Measurements from ENCODE around the gene ASPDH. TPM values are rescaled to one million over a fixed set of nuclear protein-coding genes. Genes with fewer than 3 reads are reported as not detected.

The ASPDH gene
- polyA plus RNA-seq, 1 donor (not counting 4 experiments of a cell fraction or from before 2014, with no cell fraction given), result not detected

DNA sequence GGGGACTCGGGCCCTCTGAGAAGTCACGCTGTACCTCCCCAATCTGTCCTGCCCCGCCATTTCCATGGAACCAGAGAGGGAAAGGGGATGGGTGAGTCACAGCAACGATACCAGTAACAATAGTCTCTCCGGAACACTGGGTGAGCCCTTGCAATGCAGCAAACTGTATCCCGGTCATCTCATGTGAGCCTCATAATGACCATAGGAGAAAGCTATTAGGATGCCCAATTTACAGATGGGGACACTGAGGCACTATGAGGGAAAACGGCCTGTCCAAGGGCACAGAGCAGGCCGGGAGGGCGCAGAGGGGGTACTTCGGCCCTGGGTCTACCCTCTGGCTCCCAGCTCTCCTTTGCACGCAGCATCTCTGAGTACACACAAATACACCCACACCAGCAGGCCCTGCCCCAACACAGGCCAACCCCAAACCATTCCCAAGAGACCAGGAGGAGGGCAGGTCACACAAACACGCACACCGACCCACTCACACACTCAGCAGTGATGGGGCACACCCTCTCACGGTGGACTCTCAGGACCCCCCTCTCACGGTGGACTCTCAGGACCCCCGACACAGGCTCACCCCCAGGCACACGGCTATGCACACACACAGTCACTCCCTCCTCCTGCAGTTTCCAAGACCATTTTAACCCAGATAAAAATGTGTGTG is 36.3 kb upstream of the ASPDH start:
- DNase-seq (ENCODE audit: low read depth, low spot score) (no peak), FAIRE-seq (no peak)
- dilution Hi-C loops (cut with MboI; ENCODE audit: extremely low pct_ligation_motif_present, low sequenced_read_pairs), result no loop called here
- Histone ChIP-seq H3K4me1 (ENCODE audit: control insufficient read depth, extremely low read depth, insufficient read depth, low read length) (no peaks in the 10 kb centered on the region), H3K9me1 (ENCODE audit: control insufficient read depth, extremely low read depth, insufficient read depth, low read length) (no peaks in the 10 kb centered on the region), H3K27ac (ENCODE audit: control insufficient read depth, insufficient read depth, low read length) (no peak overlapping the region), H3K36me3 (ENCODE audit: control insufficient read depth in 2 of 2, extremely low read depth in 1 of 2, insufficient read depth in 2 of 2, low read length in 2 of 2) (no peaks in the 10 kb centered on the region), H3K27me3 (ENCODE audit: control insufficient read depth, extremely low read depth, insufficient read depth, low read length) (peaks cover 38% of the 10 kb centered on the region), H3K9ac (ENCODE audit: control insufficient read depth, extremely low read depth, insufficient read depth, low read length) (no peak overlapping the region), H3K79me2 (ENCODE audit: control insufficient read depth, insufficient read depth, low read length) (no peaks in the 10 kb centered on the region), H3K4me2 (ENCODE audit: control insufficient read depth, extremely low read depth, insufficient read depth, low read depth, low read length) (no peak overlapping the region), H2AFZ (ENCODE audit: control insufficient read depth, low read length) (no peak overlapping the region), H3K4me3 (ENCODE audit: control insufficient read depth in 2 of 3, extremely low read depth in 1 of 3, insufficient read depth in 2 of 3, low read depth in 1 of 3, low read length in 3 of 3) (no peak overlapping the region), H3K9me3 (ENCODE audit: control insufficient read depth, low read depth, low read length) (no peaks in the 10 kb centered on the region), H4K20me1 (ENCODE audit: control insufficient read depth, extremely low read depth, insufficient read depth, low read length) (no peaks in the 10 kb centered on the region)
- TF ChIP-seq EZH2 (IDR thresholded peaks at IDR 0.05; ENCODE audit: low read length), result no peak
- TF ChIP-seq CTCF (optimal IDR thresholded peaks at IDR 0.05 in 1 of 3, IDR thresholded peaks at IDR 0.05 in 1 of 3, conservative IDR thresholded peaks at IDR 0.05 in 1 of 3; ENCODE audit: extremely low read depth in 1 of 3, insufficient read depth in 2 of 3, low read length in 3 of 3), result no peak

GRCh38 chr19:50549059-50549926 is 35.6 kb upstream of the ASPDH start:
- Histone ChIP-seq H3K9ac (ENCODE audit: control insufficient read depth, extremely low read depth, insufficient read depth, low read length) (no peak overlapping the region), H3K36me3 (ENCODE audit: control insufficient read depth in 2 of 2, extremely low read depth in 1 of 2, insufficient read depth in 2 of 2, low read length in 2 of 2) (no peaks in the 10 kb centered on the region), H3K4me2 (ENCODE audit: control insufficient read depth, extremely low read depth, insufficient read depth, low read depth, low read length) (no peak overlapping the region), H3K4me3 (ENCODE audit: control insufficient read depth in 2 of 3, extremely low read depth in 1 of 3, insufficient read depth in 2 of 3, low read depth in 1 of 3, low read length in 3 of 3) (no peak overlapping the region), H3K9me3 (ENCODE audit: control insufficient read depth, low read depth, low read length) (no peaks in the 10 kb centered on the region), H3K4me1 (ENCODE audit: control insufficient read depth, extremely low read depth, insufficient read depth, low read length) (no peaks in the 10 kb centered on the region), H3K27me3 (ENCODE audit: control insufficient read depth, extremely low read depth, insufficient read depth, low read length) (peaks cover 32% of the 10 kb centered on the region), H4K20me1 (ENCODE audit: control insufficient read depth, extremely low read depth, insufficient read depth, low read length) (no peaks in the 10 kb centered on the region), H2AFZ (ENCODE audit: control insufficient read depth, low read length) (no peak overlapping the region), H3K9me1 (ENCODE audit: control insufficient read depth, extremely low read depth, insufficient read depth, low read length) (no peaks in the 10 kb centered on the region), H3K27ac (ENCODE audit: control insufficient read depth, insufficient read depth, low read length) (no peak overlapping the region), H3K79me2 (ENCODE audit: control insufficient read depth, insufficient read depth, low read length) (no peaks in the 10 kb centered on the region)
- no peak for DNase-seq (ENCODE audit: low read depth, low spot score)
- dilution Hi-C loops (cut with MboI; ENCODE audit: extremely low pct_ligation_motif_present, low sequenced_read_pairs), result no loop called here
- TF ChIP-seq CTCF (optimal IDR thresholded peaks at IDR 0.05 in 1 of 3, IDR thresholded peaks at IDR 0.05 in 1 of 3, conservative IDR thresholded peaks at IDR 0.05 in 1 of 3; ENCODE audit: extremely low read depth in 1 of 3, insufficient read depth in 2 of 3, low read length in 3 of 3) (no peak), EZH2 (IDR thresholded peaks at IDR 0.05; ENCODE audit: low read length) (no peak)
- FAIRE-seq, result no peak

All from keratinocyte (primary cell).